CD4-positive, alpha-beta T cell (primary cell): Measurements from ENCODE around the gene CXCL17. TPM values are rescaled to one million over a fixed set of nuclear protein-coding genes. Genes with fewer than 3 reads are reported as not detected.

Source experiments
- ATAC-seq: fragments of 200-7000 bp; cut with Tn5 transposase; one replicate; pipeline ENCODE4 v1.10.0; 2022; ENCODE audit warnings: mild to moderate bottlenecking; ENCODE audit not compliant: poor library complexity
- CTCF ChIA-PET: fragments of 350-600 bp; sonication (Branson Sonifier 250); formaldehyde crosslinking; loops from one replicate; lab custom pipeline; 2021; ENCODE audit warnings: antibody characterized with exemption, inconsistent platforms; lab: Charles Lee
- POLR2A ChIA-PET: fragments of 350-600 bp; sonication (Branson Sonifier 250); formaldehyde crosslinking; loops from one replicate; lab custom pipeline; 2021; ENCODE audit warnings: antibody characterized with exemption, inconsistent platforms; lab: Charles Lee
- DNase-seq, 14 experiments: peaks; one replicate each; pipeline ENCODE4 v3.0.0-alpha.2; 2013 to 2020; ENCODE audit warnings: mixed read lengths in 2 of 14
- H3K27ac ChIP-seq, 2 donors: one replicate each; pipeline versions ENCODE4 v1.5.1 to v1.7.0; 2013; ENCODE audit warnings: low read length in 2 of 2, low read depth in 1 of 2, mild to moderate bottlenecking in 1 of 2
- H3K27me3 ChIP-seq, 2 experiments: 1 replicate in 1 of 2; 2 replicates in 1 of 2; pipeline versions ENCODE4 v1.6.1 to v1.7.0; 2013; ENCODE audit warnings: low read length in 2 of 2, control low read depth in 1 of 2, mild to moderate bottlenecking in 1 of 2, moderate library complexity in 1 of 2; ENCODE audit not compliant: insufficient read depth in 2 of 2, control insufficient read depth in 1 of 2
- H3K36me3 ChIP-seq: one replicate; pipeline ENCODE4 v1.6.1; 2013; ENCODE audit warnings: low read length, control low read depth; ENCODE audit not compliant: insufficient read depth
- H3K4me1 ChIP-seq: one replicate; pipeline ENCODE4 v1.6.1; 2013; ENCODE audit warnings: low read length, control low read depth; ENCODE audit not compliant: insufficient read depth
- H3K4me3 ChIP-seq: one replicate; pipeline ENCODE4 v1.5.1; 2013; ENCODE audit warnings: mild to moderate bottlenecking, low read length, moderate library complexity
- H3K9me3 ChIP-seq, 2 experiments: 1 replicate in 1 of 2; 2 replicates in 1 of 2; pipeline versions ENCODE4 v1.6.1 to v1.7.0; 2013; ENCODE audit warnings: low read length in 2 of 2, mild to moderate bottlenecking in 2 of 2, control low read depth in 1 of 2, moderate library complexity in 1 of 2; ENCODE audit not compliant: control insufficient read depth in 1 of 2, insufficient read depth in 1 of 2
- H3K27ac Mint-ChIP-seq: one replicate; pipeline ENCODE4 v1.8.0; 2020; ENCODE audit warnings: mixed read lengths
- H3K27me3 Mint-ChIP-seq: one replicate; pipeline ENCODE4 v1.8.0; 2021; ENCODE audit warnings: mixed read lengths
- H3K36me3 Mint-ChIP-seq: one replicate; pipeline ENCODE4 v1.8.0; 2021; ENCODE audit warnings: low read depth, mixed read lengths
- H3K4me1 Mint-ChIP-seq: one replicate; pipeline ENCODE4 v1.8.0; 2021; ENCODE audit warnings: low read depth, mixed read lengths
- H3K4me3 Mint-ChIP-seq: one replicate; pipeline ENCODE4 v1.8.0; 2020; ENCODE audit warnings: mild to moderate bottlenecking, mixed read lengths
- H3K9me3 Mint-ChIP-seq: one replicate; pipeline ENCODE4 v1.8.0; 2020; ENCODE audit warnings: mixed read lengths
- CTCF ChIP-seq: fragments of 200-600 bp; IDR thresholded peaks from one replicate; pipeline ENCODE4 v1.8.0; 2022; ENCODE audit warnings: antibody characterized with exemption, mild to moderate bottlenecking
- intact Hi-C, 2 experiments: fragments of 100-400 bp; cut with DNase I in 1 of 2; cut with micrococcal nuclease in 1 of 2; formaldehyde crosslinking; loops; one replicate each; pipeline versions ENCODE4 v1.15.1 to v1.9.0; 2023 to 2025; cut with DNase I, micrococcal nuclease
- total RNA-seq, 174 experiments: library from RNA in 2 of 174; stranded (reverse) in 2 of 174; gene quantifications; one replicate each; pipeline ENCODE4 v1.2.3 and lab custom pipeline; 2021 to 2026

Gene CXCL17
- total RNA-seq, 2 experiments from 2014 or later = not detected

GRCh38 chr19:42440357-42441048 is 2.2 kb downstream of the CXCL17 start:
- no peaks in the 10 kb centered on the region for H3K36me3 Mint-ChIP-seq
- H3K27ac Mint-ChIP-seq = peak overlapping the region; percentile 8
- Histone ChIP-seq H3K27ac (no peak overlapping the region), H3K36me3 (no peaks in the 10 kb centered on the region), H3K27me3 (no peaks in the 10 kb centered on the region), H3K4me3 (no peak overlapping the region), H3K4me1 (peaks cover 35% of the 10 kb centered on the region), H3K9me3 (no peaks in the 10 kb centered on the region)
- DNase-seq = peak; percentile 65 to 89 (median 77)
- ATAC-seq = peak; percentile 54
- H3K27me3 Mint-ChIP-seq = no peaks in the 10 kb centered on the region
- TF ChIP-seq CTCF = peak; percentile 98
- peak overlapping the region; percentile 8 for H3K4me3 Mint-ChIP-seq
- POLR2A ChIA-PET = interaction anchor here (1.2 to 2.4 kb wide), 3 partner anchors 10 to 20 kb away, joined by 5 to 14 read pairs (median 13); no protein-coding TSS in a partner anchor
- CTCF ChIA-PET = interaction anchor here (0.6 to 2.8 kb wide), 10 partner anchors 10 to 331 kb away, joined by 3 to 32 read pairs (median 5); partner anchors contain the start of gene CEACAM1
- H3K9me3 Mint-ChIP-seq = no peaks in the 10 kb centered on the region
- intact Hi-C loops = loop anchor here in 1 of 2 experiments (1.0 kb wide), 2 partner anchors 10 to 332 kb away; no protein-coding TSS in a partner anchor
- peaks cover 46% of the 10 kb centered on the region for H3K4me1 Mint-ChIP-seq

GRCh38 chr19:42436006-42436405 is 6.7 kb downstream of the CXCL17 start:
- H3K4me1 ChIP-seq = peaks cover 19% of the 10 kb centered on the region
- no peaks in the 10 kb centered on the region for H3K36me3 Mint-ChIP-seq
- no peaks in the 10 kb centered on the region for H3K27me3 Mint-ChIP-seq
- intact Hi-C loops = no loop called here
- H3K27ac Mint-ChIP-seq = no peak overlapping the region
- H3K4me3 ChIP-seq = no peak overlapping the region
- H3K9me3 ChIP-seq = no peaks in the 10 kb centered on the region
- ChIA-PET CTCF (interaction anchor here (0.8 to 3.4 kb wide), 2 partner anchors 14 to 16 kb away, joined by 3 to 27 read pairs; no protein-coding TSS in a partner anchor), POLR2A (interaction anchor here (0.6 kb wide), 1 partner anchor 10 kb away, joined by 3 read pairs; no protein-coding TSS in a partner anchor)
- no peaks in the 10 kb centered on the region for H3K9me3 Mint-ChIP-seq
- ATAC-seq (no peak), DNase-seq (no peak)
- no peak overlapping the region for H3K4me3 Mint-ChIP-seq
- H3K4me1 Mint-ChIP-seq = peaks cover 22% of the 10 kb centered on the region
- H3K27ac ChIP-seq = no peak overlapping the region
- no peaks in the 10 kb centered on the region for H3K27me3 ChIP-seq
- H3K36me3 ChIP-seq = no peaks in the 10 kb centered on the region
- TF ChIP-seq CTCF = no peak

- Histone ChIP-seq H3K9me3 (no peaks in the 10 kb centered on the region), H3K4me1 (peaks cover 12% of the 10 kb centered on the region), H3K36me3 (no peaks in the 10 kb centered on the region), H3K4me3 (no peak overlapping the region), H3K27me3 (no peaks in the 10 kb centered on the region), H3K27ac (no peak overlapping the region)
- no peak for ATAC-seq
- no peak for DNase-seq
- Mint-ChIP-seq H3K4me1 (peaks cover 15% of the 10 kb centered on the region), H3K36me3 (no peaks in the 10 kb centered on the region), H3K27me3 (no peaks in the 10 kb centered on the region), H3K4me3 (no peak overlapping the region), H3K9me3 (no peaks in the 10 kb centered on the region), H3K27ac (no peak overlapping the region)
- POLR2A ChIA-PET = no interaction called here
- CTCF ChIA-PET = interaction anchor here (0.8 to 3.4 kb wide), 2 partner anchors 15 kb away, joined by 3 to 27 read pairs; no protein-coding TSS in a partner anchor
- no peak for TF ChIP-seq CTCF
- intact Hi-C loops = no loop called here
These were observed 7.4 kb downstream of the CXCL17 start for GRCh38 chr19:42435316-42435715.
